HUES6 (cell line): ENCODE data around the gene RRP1B.
"Not testable (repeated sequence)": the region's sequence is repeated elsewhere in the genome, so short reads cannot be mapped to it uniquely, and the experiment has no call there.

ENCODE experiments used
- H3K27ac ChIP-seq: 2 replicates; pipeline ENCODE4 v1.7.0; 2013; ENCODE audit warnings: low read depth, mild to moderate bottlenecking, low read length, inconsistent platforms
- H3K27me3 ChIP-seq: 2 replicates; pipeline ENCODE4 v1.6.1; 2013; ENCODE audit warnings: low read length; ENCODE audit not compliant: control insufficient read depth, insufficient read depth
- H3K36me3 ChIP-seq: 2 replicates; pipeline ENCODE4 v1.6.1; 2013; ENCODE audit warnings: low read length; ENCODE audit not compliant: control insufficient read depth, insufficient read depth
- H3K4me1 ChIP-seq: 2 replicates; pipeline ENCODE4 v1.6.1; 2013; ENCODE audit warnings: low read length; ENCODE audit not compliant: control insufficient read depth, insufficient read depth
- H3K4me3 ChIP-seq: 2 replicates; pipeline ENCODE4 v1.5.1; 2013; ENCODE audit warnings: low read depth, low read length
- H3K9ac ChIP-seq: one replicate; pipeline ENCODE4 v1.6.1; 2013; ENCODE audit warnings: mild to moderate bottlenecking, low read length
- H3K9me3 ChIP-seq: 2 replicates; pipeline ENCODE4 v1.6.1; 2013; ENCODE audit warnings: low read depth, low read length; ENCODE audit not compliant: control insufficient read depth, insufficient read depth

Gene RRP1B

GRCh38 chr21:43676391-43676790, 17.0 kb downstream of the RRP1B start:
- Histone ChIP-seq H3K4me1 (peaks cover 8% of the 10 kb centered on the region; the same call in 1 of the 2 replicates), H3K9ac (no peak overlapping the region), H3K36me3 (peaks cover 84% of the 10 kb centered on the region), H3K4me3 (no peak overlapping the region), H3K27ac (no peak overlapping the region), H3K27me3 (no peaks in the 10 kb centered on the region), H3K9me3 (no peaks in the 10 kb centered on the region)

DNA sequence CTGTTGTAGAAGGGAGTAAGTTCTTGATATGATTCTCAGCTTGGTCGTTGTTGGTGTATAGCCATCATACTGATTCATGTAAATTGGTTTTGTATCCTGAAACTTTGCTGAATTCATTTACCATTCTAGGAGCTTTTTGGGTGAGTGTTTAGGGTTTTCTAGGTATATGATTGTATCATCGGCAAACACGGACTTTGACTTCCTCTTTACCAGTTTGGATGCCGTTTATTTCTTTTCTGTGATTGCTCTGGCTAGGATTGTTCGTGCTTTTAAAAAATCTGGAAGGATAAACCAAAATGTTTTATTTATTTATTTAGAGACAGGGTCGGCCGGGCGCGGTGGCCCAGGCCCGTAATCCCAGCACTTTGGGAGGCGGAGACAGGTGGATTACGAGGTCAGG, 20.6 kb downstream of the RRP1B start:
- H3K27ac ChIP-seq: no peak overlapping the region
- H3K36me3 ChIP-seq: peaks cover 85% of the 10 kb centered on the region
- no peaks in the 10 kb centered on the region for H3K9me3 ChIP-seq
- H3K9ac ChIP-seq: no peak overlapping the region
- H3K4me1 ChIP-seq: no peaks in the 10 kb centered on the region
- no peaks in the 10 kb centered on the region for H3K27me3 ChIP-seq
- no peak overlapping the region for H3K4me3 ChIP-seq

GRCh38 chr21:43680421-43680820, 21.1 kb downstream of the RRP1B start:
- not testable (repeated sequence) for H3K4me3 ChIP-seq, H3K4me1 ChIP-seq, H3K9me3 ChIP-seq, H3K27ac ChIP-seq, H3K27me3 ChIP-seq, H3K9ac ChIP-seq
- H3K36me3 ChIP-seq: peaks cover 85% of the 10 kb centered on the region

GRCh38 chr21:43681650-43682049, 22.3 kb downstream of the RRP1B start:
- Histone ChIP-seq H3K36me3 (peaks cover 86% of the 10 kb centered on the region), H3K27ac (no peak overlapping the region), H3K9me3 (no peaks in the 10 kb centered on the region), H3K4me3 (no peak overlapping the region), H3K4me1 (no peaks in the 10 kb centered on the region), H3K27me3 (no peaks in the 10 kb centered on the region), H3K9ac (no peak overlapping the region)

DNA sequence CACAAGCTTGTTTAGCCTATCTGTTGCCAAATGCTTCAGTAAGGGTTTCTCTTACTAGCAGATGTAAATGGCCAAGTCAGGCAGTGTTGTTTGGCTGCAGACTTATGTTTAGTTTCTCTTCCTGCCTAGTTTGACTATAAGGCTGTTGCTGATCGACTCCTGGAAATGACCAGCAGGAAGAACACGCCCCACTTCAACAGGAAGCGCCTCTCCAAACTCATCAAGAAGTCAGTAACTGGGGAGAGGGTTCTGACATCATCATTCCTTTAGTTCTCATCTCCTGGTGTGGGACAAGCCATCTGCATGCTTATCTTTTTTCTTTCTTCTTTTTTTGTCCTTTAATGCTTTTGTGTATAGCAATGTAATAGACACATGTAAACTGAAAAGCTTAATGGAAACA, 25.1 kb downstream of the RRP1B start:
- H3K36me3 ChIP-seq: peaks cover 88% of the 10 kb centered on the region

DNA sequence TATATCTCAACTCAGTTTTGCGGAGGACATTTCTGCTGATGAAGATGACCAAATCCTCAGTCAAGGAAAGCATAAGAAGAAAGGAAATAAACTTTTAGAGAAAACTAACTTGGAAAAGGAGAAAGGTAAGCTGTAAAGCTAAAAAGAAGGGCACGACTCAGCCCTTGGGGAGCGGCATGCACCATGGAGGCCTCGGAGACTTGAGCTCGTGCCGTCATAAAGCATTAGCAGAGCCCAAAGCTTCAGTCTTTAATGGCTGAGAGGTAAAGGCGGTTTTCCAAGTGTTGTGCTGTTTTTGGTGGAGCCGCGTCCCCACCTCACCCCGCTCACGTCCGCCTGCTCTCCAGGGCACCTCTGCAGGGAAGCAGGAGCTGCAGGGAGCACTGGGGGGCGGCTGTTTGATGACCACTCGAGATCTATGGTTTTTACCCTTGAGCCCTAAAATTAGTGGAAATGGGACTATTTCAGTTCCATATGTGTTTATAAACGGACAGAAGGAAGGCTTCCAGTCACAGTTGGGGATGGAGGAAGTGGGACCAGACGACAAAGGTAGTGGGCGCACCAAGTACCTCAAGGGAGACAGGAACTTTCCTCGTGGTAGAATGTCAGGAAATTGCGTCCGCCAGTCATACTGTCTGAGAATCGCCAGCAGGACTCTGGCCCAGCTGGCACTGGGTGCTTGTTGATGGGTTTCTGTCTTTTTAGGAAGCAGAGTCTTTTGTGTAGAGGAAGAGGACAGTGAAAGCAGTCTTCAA, 27.6 kb downstream of the RRP1B start:
- Histone ChIP-seq H3K27me3 (no peaks in the 10 kb centered on the region), H3K9ac (no peak overlapping the region), H3K9me3 (no peaks in the 10 kb centered on the region), H3K27ac (no peak overlapping the region), H3K4me3 (no peak overlapping the region), H3K4me1 (no peaks in the 10 kb centered on the region), H3K36me3 (peaks cover 93% of the 10 kb centered on the region)

More for the DNA sequence above, 25.1 kb downstream of the RRP1B start:
- H3K4me3 ChIP-seq: no peak overlapping the region
- no peak overlapping the region for H3K9ac ChIP-seq
- no peaks in the 10 kb centered on the region for H3K27me3 ChIP-seq
- H3K9me3 ChIP-seq: no peaks in the 10 kb centered on the region
- H3K27ac ChIP-seq: no peak overlapping the region
- H3K4me1 ChIP-seq: no peaks in the 10 kb centered on the region

- Histone ChIP-seq H3K27ac (no peak overlapping the region), H3K36me3 (peaks cover 93% of the 10 kb centered on the region)
These were observed 28.4 kb downstream of the RRP1B start for GRCh38 chr21:43687566-43688399.

DNA sequence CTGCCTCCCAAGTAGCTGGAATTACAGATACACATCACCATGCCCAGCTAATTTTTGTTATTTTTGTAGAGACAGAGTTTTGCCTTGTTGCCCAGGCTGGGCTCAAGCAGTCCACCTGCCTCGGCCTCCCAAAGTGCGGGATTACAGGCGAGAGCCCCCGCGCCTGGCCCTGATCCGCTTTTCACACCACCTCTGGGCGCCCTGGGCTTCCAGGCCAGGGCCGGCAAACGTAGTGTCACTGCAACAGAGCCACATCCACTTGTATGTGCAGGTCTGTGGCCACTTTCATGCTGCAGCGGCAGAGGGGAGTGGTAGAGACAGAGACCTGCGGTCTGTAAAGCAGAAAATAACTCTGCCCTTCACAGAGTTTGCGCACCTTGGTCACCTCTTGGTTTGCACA, 29.5 kb downstream of the RRP1B start:
- Histone ChIP-seq H3K4me1 (no peaks in the 10 kb centered on the region), H3K4me3 (no peak overlapping the region), H3K9me3 (no peaks in the 10 kb centered on the region), H3K27ac (no peak overlapping the region), H3K36me3 (peaks cover 98% of the 10 kb centered on the region), H3K27me3 (no peaks in the 10 kb centered on the region), H3K9ac (no peak overlapping the region)

More at GRCh38 chr21:43687566-43688399, 28.4 kb downstream of the RRP1B start:
- H3K4me1 ChIP-seq: no peaks in the 10 kb centered on the region
- H3K9me3 ChIP-seq: no peaks in the 10 kb centered on the region
- no peak overlapping the region for H3K9ac ChIP-seq
- H3K4me3 ChIP-seq: no peak overlapping the region
- no peaks in the 10 kb centered on the region for H3K27me3 ChIP-seq

DNA sequence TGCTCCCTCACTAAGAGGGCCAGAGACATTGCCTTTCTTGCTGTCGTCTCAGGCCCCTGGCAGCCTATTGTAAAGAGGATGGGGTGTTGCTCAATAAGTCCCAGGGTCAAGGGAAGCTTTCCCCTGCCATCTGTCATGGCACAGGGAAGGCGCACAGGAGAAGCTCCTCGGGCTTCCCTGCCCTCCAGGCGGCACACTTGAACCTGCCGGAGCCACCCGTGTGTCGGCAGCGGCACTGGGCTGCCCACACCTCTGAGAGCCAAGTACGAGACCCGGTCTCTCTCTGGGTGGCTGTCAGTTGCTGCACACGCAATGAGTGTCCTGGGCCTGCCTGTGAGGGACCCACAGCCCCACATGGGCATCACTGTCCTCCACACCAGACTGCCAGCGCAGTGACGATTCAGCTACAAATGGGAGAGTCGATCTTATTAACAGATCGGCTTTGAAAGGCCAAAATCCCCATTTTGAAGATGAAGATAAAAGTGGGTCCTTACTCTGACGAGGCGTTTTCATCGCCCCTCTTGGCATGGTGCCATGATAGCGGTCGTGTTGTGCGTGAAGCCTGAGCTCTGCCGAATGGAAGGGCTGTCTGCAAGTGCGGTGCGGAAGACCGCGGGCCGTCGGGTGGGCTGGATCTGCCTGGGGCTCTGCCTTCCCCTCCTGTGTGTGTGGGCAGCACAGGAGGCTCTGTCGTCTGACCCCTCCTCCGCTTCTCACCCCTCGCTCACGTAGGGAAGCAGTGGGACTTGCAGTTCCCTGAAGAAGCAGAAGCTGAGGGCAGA, 30.4 kb downstream of the RRP1B start:
- Histone ChIP-seq H3K4me1 (no peaks in the 10 kb centered on the region), H3K9ac (no peak overlapping the region), H3K27ac (no peak overlapping the region), H3K4me3 (no peak overlapping the region), H3K9me3 (no peaks in the 10 kb centered on the region), H3K36me3 (peaks cover 99% of the 10 kb centered on the region), H3K27me3 (no peaks in the 10 kb centered on the region)

- H3K27me3 ChIP-seq: no peaks in the 10 kb centered on the region
- no peaks in the 10 kb centered on the region for H3K9me3 ChIP-seq
- H3K9ac ChIP-seq: no peak overlapping the region
- no peak overlapping the region for H3K4me3 ChIP-seq
- no peak overlapping the region for H3K27ac ChIP-seq
- H3K36me3 ChIP-seq: peaks cover 99% of the 10 kb centered on the region
- no peaks in the 10 kb centered on the region for H3K4me1 ChIP-seq
These were observed 31.0 kb downstream of the RRP1B start for GRCh38 chr21:43690346-43690745.
